Epithelial cell of esophagus (primary cell): ENCODE results near the gene SATB2.

Experiments used
- DNase-seq: peaks from one replicate; pipeline ENCODE4 v3.0.0; 2010; ENCODE audit warnings: low read depth
- H3K4me3 ChIP-seq: 2 replicates; pipeline ENCODE4 v1.5.1; 2011; ENCODE audit warnings: mild to moderate bottlenecking, low read length, control low read depth
- TF ChIP-seq, protein P1 (sequence below): IDR thresholded peaks from 2 replicates; pipeline ENCODE4 v1.5.1; 2011; ENCODE audit warnings: low read depth, mild to moderate bottlenecking, low read length, control low read depth, inconsistent platforms; ENCODE audit not compliant: insufficient read depth; ENCODE audit errors: missing control alignments

SATB2 gene

DNA sequence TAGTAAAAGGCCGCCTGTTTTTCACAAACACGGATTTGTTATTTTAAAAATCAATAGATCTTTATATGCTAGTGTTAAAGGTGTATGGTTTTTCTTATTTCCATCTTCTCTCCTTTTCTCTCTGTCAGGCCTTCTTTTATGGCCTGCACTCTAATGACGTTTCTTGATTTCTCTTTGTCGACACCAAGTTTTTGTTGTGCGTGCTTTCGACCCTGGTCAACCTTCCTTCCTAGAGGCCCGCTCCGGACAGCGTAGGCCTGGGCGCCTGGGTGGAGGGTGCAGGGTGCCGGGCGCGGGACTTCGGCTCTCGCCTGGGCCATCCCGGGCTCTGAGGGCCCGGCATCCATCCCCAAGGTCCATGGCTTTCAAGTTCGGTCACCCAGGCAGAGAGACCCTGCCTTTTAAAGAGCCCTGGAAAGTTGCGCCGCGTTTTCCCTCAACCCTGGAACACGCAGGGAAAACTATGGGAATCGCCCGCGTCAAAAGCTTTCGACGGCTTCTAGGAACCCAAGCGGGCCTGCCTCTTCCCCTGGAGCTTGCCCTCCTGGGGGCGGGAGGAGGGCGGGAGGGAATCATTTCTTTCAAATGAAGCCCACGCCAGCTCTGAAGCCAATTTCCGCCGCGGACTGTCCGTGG, 4.1 kb upstream of the SATB2 start:
- DNase-seq, result no peak
- H3K4me3 ChIP-seq, result no peak overlapping the region
- TF ChIP-seq, protein P1, sequence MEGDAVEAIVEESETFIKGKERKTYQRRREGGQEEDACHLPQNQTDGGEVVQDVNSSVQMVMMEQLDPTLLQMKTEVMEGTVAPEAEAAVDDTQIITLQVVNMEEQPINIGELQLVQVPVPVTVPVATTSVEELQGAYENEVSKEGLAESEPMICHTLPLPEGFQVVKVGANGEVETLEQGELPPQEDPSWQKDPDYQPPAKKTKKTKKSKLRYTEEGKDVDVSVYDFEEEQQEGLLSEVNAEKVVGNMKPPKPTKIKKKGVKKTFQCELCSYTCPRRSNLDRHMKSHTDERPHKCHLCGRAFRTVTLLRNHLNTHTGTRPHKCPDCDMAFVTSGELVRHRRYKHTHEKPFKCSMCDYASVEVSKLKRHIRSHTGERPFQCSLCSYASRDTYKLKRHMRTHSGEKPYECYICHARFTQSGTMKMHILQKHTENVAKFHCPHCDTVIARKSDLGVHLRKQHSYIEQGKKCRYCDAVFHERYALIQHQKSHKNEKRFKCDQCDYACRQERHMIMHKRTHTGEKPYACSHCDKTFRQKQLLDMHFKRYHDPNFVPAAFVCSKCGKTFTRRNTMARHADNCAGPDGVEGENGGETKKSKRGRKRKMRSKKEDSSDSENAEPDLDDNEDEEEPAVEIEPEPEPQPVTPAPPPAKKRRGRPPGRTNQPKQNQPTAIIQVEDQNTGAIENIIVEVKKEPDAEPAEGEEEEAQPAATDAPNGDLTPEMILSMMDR, result no peak

DNA sequence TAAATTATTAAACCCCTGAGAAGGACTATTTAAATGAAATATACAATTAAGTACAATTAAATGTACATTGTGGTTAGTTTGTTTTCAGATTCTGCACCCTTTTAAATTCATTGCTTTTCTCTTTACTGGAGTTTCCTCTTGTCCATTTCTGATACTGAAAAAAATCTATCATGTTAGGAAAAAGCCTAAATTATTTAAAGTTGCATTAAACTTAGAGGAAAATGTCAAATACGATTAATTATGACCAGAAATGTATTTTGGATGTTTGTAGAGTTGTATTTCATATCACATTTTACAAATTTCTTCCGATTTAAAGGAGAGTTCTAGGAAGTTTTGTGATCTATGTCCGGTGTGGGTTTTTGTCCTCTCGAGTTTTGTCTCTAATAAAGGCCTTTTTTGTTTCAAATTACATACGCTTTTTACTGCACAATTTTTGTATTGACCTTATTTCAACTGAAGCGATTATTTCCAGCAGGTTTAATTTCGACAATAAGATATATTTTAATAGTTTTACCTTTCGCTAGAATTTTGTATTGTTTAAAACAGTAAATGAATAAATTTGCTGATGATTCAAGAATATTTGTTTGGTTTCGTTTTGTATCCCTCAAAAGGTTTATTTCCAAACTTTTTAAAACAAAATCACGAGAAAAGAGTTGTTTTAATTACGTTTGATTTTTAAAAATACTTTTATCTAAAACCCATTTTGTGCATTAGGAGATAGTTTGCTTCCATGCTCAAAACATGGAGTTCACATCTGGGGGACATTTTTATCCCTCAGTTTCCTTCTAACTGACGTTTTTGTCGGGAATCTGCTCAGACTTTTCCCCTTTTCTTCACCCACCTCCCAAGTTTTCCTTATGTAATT, 3.3 kb upstream of the SATB2 start:
- no peak for DNase-seq
- no peak overlapping the region for H3K4me3 ChIP-seq
- TF ChIP-seq, protein P1, result no peak

DNA sequence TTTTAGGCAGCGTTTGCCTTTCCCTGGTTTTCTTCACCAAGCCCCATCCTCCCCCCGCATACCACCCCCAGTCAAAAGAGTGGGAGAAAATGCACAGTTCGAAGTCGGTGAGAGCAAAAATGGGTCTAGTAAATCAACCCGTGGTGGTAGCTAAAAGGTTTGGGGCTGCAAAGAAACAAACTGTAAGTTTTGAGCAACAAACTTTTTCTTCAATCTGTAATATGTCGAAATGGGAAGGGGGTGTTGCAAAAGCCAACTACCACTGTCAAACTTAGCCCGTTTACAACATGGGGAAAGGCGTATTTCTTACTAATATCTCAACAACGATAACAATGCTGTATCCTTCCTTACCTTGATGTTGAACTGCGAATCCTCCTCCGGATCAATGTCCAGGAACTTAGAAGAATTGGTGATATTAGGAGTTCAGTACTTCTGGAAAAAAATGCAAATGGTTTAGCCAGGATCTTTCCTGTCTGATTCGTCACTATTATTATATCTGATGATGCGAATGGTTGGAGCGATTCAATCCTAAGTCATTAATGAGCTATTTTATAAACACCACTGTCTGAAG, 2.4 kb upstream of the SATB2 start:
- TF ChIP-seq, protein P1, result no peak
- H3K4me3 ChIP-seq, result peak overlapping the region; percentile 73
- peak; percentile 38 for DNase-seq

DNA sequence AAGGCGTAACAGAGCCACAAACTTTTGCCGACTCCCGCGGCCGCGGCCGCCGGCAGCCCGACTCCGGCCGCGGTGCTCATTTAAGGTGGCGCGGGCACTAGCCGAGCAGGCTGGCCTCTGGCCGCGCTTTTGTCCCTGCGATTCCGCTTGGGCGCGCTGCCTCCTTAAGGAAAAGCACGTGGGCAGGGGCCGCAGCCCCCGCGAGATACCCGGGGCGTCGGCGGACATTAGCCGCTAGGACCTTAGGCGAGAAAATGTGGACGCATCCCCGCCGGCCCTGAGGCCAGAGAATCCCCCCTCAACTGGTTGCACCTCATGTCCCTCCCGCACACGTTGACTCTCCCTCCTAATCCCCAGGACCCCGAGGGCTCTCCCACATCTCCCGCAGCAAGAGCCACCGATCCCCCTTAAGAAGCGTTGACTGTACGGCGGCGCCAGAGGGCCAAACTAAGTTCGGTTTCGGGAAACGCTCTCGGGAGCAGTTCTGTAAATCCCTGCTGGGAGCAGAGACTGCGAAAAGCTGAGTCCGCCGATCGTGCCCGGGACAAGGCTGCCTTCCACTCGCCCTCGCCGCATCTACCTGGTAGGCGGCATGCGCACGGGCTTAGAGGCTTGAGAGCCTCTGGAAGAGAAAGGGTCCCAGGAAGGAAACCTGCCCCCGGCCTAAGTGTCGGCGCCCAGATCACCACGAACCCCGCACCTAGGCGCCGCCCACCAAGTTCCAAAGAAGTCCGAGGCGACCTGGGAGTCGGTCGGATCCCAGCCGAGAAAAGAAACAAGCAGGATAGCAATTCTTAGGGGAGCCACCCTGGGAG, 1.8 kb upstream of the SATB2 start:
- H3K4me3 ChIP-seq, result peak overlapping the region; percentile 73
- TF ChIP-seq, protein P1, result peak; percentile 1
- DNase-seq, result peak; percentile 93

GRCh38 chr2:199458806-199459285, 1.1 kb upstream of the SATB2 start:
- peak overlapping the region; percentile 73 for H3K4me3 ChIP-seq
- DNase-seq, result no peak
- TF ChIP-seq, protein P1, result no peak

DNA sequence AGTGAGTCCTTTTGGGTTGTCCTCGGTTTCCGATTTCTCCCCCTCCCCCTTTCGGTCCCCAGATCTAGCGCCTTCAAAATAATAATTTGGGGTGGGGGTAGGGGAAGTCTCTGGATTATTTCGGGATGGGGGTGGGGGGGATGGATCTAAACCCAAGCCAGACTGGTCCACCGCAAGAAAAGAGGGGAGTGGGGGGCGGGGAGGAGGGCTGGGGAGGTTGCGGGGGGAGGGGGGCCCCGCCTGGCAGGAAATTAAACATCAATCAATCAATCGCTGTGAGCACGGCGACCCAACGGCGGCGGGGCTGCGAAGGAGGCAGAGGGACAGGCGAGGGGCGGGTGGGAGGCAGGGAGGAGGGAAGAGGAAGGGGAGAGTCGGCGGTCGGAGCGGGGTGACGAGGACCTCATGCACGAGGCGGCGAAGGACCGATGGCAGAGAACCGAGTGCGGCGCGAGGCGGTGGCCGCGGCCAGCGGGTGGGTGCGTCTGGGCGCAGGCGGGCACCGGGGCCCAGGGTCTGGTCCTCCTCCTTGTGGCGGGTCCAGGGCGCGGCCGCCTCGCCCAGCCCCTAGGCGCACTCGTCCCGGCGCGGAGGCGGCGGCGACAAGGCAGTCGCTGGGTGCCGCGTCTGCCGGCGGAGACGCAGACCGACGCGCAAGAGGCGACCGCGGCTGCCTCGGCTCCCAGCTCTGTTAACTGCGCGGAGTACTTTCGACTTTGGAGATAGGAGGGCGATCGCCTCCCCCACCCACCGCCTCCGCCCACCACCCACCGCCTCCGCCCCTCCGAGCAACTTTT, 468 bp upstream of the SATB2 start:
- peak overlapping the region; percentile 73 for H3K4me3 ChIP-seq
- TF ChIP-seq, protein P1, result no peak
- DNase-seq, result peak; percentile 38
